Loucy (cell line): ENCODE measurements around the gene RASA1.

Experiments used
- H2AFZ ChIP-seq: fragments of 200-600 bp; sonication (generic); 2 replicates; pipeline ENCODE4 v1.6.0; 2016; ENCODE audit warnings: antibody characterized with exemption, mild to moderate bottlenecking, low read length, moderate library complexity
- H3F3A ChIP-seq: fragments of 200-600 bp; 2 replicates; pipeline ENCODE4 v1.6.0; 2016; ENCODE audit warnings: antibody characterized with exemption, low read depth, mild to moderate bottlenecking
- H3K27me3 ChIP-seq: fragments of 200-600 bp; sonication (generic); 2 replicates; pipeline ENCODE4 v1.6.1; 2014; ENCODE audit warnings: low read length, mild to moderate bottlenecking; ENCODE audit not compliant: insufficient read depth, poor library complexity, severe bottlenecking
- H3K36me3 ChIP-seq: fragments of 200-600 bp; sonication (generic); 2 replicates; pipeline ENCODE4 v1.6.1; 2016; ENCODE audit warnings: low read length; ENCODE audit not compliant: insufficient read depth
- H3K4me1 ChIP-seq: fragments of 200-600 bp; sonication (generic); 2 replicates; pipeline ENCODE4 v1.5.1; 2014; ENCODE audit warnings: low read length, mild to moderate bottlenecking; ENCODE audit not compliant: insufficient read depth, poor library complexity, severe bottlenecking
- H3K4me2 ChIP-seq: fragments of 200-600 bp; sonication (generic); 2 replicates; pipeline ENCODE4 v1.6.0; 2014; ENCODE audit warnings: antibody characterized with exemption, low read length, low read depth, mild to moderate bottlenecking; ENCODE audit not compliant: poor library complexity, severe bottlenecking
- H3K4me3 ChIP-seq: fragments of 200-600 bp; sonication (generic); 2 replicates; pipeline ENCODE4 v1.5.1; 2014; ENCODE audit warnings: low read length, mild to moderate bottlenecking, mixed read lengths; ENCODE audit not compliant: poor library complexity, severe bottlenecking
- H3K79me2 ChIP-seq: fragments of 200-600 bp; sonication (generic); 2 replicates; pipeline ENCODE4 v1.6.1; 2014; ENCODE audit warnings: low read length; ENCODE audit not compliant: insufficient read depth
- H3K9ac ChIP-seq: fragments of 200-600 bp; sonication (generic); 2 replicates; pipeline ENCODE4 v1.6.0; 2014; ENCODE audit warnings: mild to moderate bottlenecking, low read depth, low read length, moderate library complexity; ENCODE audit not compliant: poor library complexity, severe bottlenecking
- H3K9me2 ChIP-seq: fragments of 200-600 bp; sonication (generic); replicated peaks from 2 replicates; pipeline ENCODE4 v1.6.1; 2016; ENCODE audit warnings: low read depth, low read length, mixed read lengths
- H3K9me3 ChIP-seq: fragments of 200-600 bp; sonication (generic); 2 replicates; pipeline ENCODE4 v1.6.1; 2014; ENCODE audit warnings: mild to moderate bottlenecking, antibody characterized with exemption, low read length, low read depth; ENCODE audit not compliant: insufficient read depth
- H4K20me1 ChIP-seq: fragments of 200-600 bp; sonication (generic); 2 replicates; pipeline ENCODE4 v1.6.0; 2014; ENCODE audit warnings: antibody characterized with exemption, low read length, mild to moderate bottlenecking; ENCODE audit not compliant: insufficient read depth, poor library complexity, severe bottlenecking
- EZH2phosphoT487 ChIP-seq: fragments of 200-600 bp; IDR thresholded peaks from 2 replicates; pipeline ENCODE4 v1.6.1; 2018; ENCODE audit warnings: antibody characterized with exemption, mild to moderate bottlenecking, moderate library complexity, borderline replicate concordance
- TF ChIP-seq, protein P1 (sequence below): fragments of 200-600 bp; sonication (generic); conservative IDR thresholded peaks from 2 replicates; pipeline ENCODE4 v1.5.1; 2014; ENCODE audit warnings: mild to moderate bottlenecking, antibody characterized with exemption, low read length

Gene RASA1

DNA sequence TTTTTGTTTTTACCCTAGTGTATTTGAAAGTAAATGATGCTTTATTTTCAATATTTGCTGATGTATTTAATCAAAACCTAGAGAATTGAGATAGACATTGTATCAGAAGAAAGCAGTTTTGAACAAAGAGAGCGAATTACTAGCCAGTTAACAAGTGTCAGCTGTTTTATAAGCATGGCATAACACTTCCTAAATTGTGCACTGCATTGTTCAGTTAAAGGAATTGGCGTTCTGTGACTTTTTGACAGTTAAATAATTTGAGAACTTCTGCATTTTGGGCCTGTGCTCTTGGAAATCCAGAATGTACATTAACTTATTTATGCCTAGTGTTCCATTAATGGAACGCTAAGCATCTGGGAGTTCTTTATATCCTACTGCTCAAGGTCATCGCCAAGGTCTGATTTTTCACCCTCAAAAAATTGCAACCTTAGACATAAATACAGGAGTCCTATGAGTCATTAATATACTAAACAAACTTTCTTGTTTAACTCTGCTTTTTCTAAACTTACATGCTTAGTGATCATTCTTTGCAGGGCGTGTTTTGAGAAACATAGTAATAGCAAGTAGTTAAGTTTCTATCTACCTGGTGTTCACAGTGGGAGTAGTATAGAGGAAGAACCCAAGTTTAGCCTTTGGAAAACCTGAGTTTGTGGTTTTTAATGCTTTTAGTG lies 31.1 kb downstream of the RASA1 start:
- no peak overlapping the region for H3K9ac ChIP-seq
- H3K4me2 ChIP-seq, result no peak overlapping the region
- no peaks in the 10 kb centered on the region for H3K27me3 ChIP-seq
- H3K9me2 ChIP-seq, result no peaks in the 10 kb centered on the region
- no peaks in the 10 kb centered on the region for H3K9me3 ChIP-seq
- H3K36me3 ChIP-seq, result no peaks in the 10 kb centered on the region
- H3K4me3 ChIP-seq, result no peak overlapping the region
- TF ChIP-seq, protein P1, sequence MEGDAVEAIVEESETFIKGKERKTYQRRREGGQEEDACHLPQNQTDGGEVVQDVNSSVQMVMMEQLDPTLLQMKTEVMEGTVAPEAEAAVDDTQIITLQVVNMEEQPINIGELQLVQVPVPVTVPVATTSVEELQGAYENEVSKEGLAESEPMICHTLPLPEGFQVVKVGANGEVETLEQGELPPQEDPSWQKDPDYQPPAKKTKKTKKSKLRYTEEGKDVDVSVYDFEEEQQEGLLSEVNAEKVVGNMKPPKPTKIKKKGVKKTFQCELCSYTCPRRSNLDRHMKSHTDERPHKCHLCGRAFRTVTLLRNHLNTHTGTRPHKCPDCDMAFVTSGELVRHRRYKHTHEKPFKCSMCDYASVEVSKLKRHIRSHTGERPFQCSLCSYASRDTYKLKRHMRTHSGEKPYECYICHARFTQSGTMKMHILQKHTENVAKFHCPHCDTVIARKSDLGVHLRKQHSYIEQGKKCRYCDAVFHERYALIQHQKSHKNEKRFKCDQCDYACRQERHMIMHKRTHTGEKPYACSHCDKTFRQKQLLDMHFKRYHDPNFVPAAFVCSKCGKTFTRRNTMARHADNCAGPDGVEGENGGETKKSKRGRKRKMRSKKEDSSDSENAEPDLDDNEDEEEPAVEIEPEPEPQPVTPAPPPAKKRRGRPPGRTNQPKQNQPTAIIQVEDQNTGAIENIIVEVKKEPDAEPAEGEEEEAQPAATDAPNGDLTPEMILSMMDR, result no peak
- TF ChIP-seq EZH2phosphoT487, result no peak
- peaks cover 50% of the 10 kb centered on the region for H4K20me1 ChIP-seq
- H3K79me2 ChIP-seq, result peaks cover 84% of the 10 kb centered on the region
- H3K4me1 ChIP-seq, result peaks cover 31% of the 10 kb centered on the region
- H2AFZ ChIP-seq, result no peak overlapping the region
- H3F3A ChIP-seq, result no peaks in the 10 kb centered on the region

DNA sequence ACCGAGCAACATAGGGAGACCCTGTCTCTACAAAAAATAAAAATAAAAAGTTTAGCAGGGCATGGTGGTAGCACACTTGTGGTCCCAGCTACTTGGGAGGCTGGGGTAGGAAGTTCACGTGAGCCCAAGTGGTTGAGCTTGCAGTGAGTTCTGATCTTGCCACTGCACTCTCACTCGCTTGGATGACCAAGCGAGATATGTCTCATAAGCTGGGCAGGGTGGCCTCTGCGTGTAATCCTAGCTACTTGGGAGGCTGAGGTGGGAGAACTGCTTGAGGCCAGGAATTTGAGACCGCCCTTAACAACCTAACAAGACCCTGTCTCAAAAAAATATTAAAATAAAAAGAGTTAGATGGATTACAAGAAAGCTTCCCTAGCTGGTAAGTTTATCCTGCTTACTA lies 32.5 kb downstream of the RASA1 start:
- Histone ChIP-seq H3K4me3 (no peak overlapping the region), H3K4me1 (peaks cover 31% of the 10 kb centered on the region), H3K79me2 (peaks cover 84% of the 10 kb centered on the region), H3K36me3 (peaks cover 6% of the 10 kb centered on the region; the same call in 1 of the 2 replicates), H3K9me2 (no peaks in the 10 kb centered on the region), H3K27me3 (no peaks in the 10 kb centered on the region), H3K9ac (no peak overlapping the region), H4K20me1 (peaks cover 47% of the 10 kb centered on the region), H2AFZ (no peak overlapping the region), H3K4me2 (no peak overlapping the region), H3K9me3 (no peaks in the 10 kb centered on the region), H3F3A (no peaks in the 10 kb centered on the region)
- TF ChIP-seq, protein P1, result no peak
- no peak for TF ChIP-seq EZH2phosphoT487

DNA sequence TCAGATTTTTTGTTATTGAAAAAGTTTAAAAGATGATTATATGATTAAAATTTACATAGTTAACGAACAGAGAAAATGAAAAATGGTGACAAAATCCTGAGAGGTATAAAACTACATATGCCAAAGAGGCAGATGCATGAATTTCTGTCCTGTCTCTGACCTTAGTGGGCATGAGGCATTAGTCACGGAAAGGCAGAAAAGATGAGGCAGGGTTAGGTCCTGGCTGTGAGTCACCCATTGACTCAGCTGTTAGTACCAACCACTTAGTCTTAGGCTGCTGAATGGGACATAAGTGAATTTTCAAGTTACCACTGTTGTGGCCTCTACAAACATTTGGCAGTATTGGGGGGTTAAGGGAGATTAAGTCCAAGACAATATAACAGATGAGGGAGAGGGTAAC lies 33.1 kb downstream of the RASA1 start:
- peaks cover 82% of the 10 kb centered on the region for H3K79me2 ChIP-seq
- H3K9ac ChIP-seq, result no peak overlapping the region
- H3K4me2 ChIP-seq, result no peak overlapping the region
- TF ChIP-seq, protein P1, result no peak
- no peak for TF ChIP-seq EZH2phosphoT487
- H3K36me3 ChIP-seq, result peaks cover 12% of the 10 kb centered on the region
- H3F3A ChIP-seq, result no peaks in the 10 kb centered on the region
- H4K20me1 ChIP-seq, result peaks cover 47% of the 10 kb centered on the region
- no peak overlapping the region for H3K4me3 ChIP-seq
- H3K9me3 ChIP-seq, result no peaks in the 10 kb centered on the region
- H3K4me1 ChIP-seq, result peaks cover 31% of the 10 kb centered on the region
- no peak overlapping the region for H2AFZ ChIP-seq
- H3K27me3 ChIP-seq, result no peaks in the 10 kb centered on the region
- no peaks in the 10 kb centered on the region for H3K9me2 ChIP-seq
